B cell (primary cell): ENCODE measurements around the gene NTRK3. TPM values are rescaled to one million over a fixed set of nuclear protein-coding genes. Genes with fewer than 3 reads are reported as not detected.

ENCODE experiments used
- ATAC-seq: fragments of 200-7000 bp; cut with Tn5 transposase; one replicate; pipeline ENCODE4 v1.10.0; 2021; ENCODE audit warnings: low read depth, mild to moderate bottlenecking, moderate number of reproducible peaks, moderate library complexity
- CTCF ChIA-PET: fragments of 350-600 bp; sonication (Branson Sonifier 250); formaldehyde crosslinking; loops from one replicate; lab custom pipeline; 2021; ENCODE audit warnings: antibody characterized with exemption, inconsistent platforms; lab: Charles Lee
- POLR2A ChIA-PET: fragments of 350-600 bp; sonication (Branson Sonifier 250); formaldehyde crosslinking; loops from one replicate; lab custom pipeline; 2021; ENCODE audit warnings: antibody characterized with exemption; lab: Charles Lee
- DNase-seq: peaks from one replicate; pipeline ENCODE4 v3.0.0; 2013
- H2AFZ ChIP-seq: 2 replicates; pipeline ENCODE4 v1.6.1; 2012; ENCODE audit warnings: mild to moderate bottlenecking, low read depth, low read length; ENCODE audit not compliant: insufficient read depth, poor library complexity, severe bottlenecking
- H3K27ac ChIP-seq, 2 donors: 1 replicate in 1 of 2; 2 replicates in 1 of 2; pipeline ENCODE4 v1.5.1; 2012 to 2013; ENCODE audit warnings: low read length in 2 of 2, mild to moderate bottlenecking in 2 of 2, moderate library complexity in 1 of 2
- H3K27me3 ChIP-seq, 4 experiments: fragments of 200-600 bp in 1 of 4; sonication (generic) in 1 of 4; replicated peaks in 1 of 4; 1 replicate in 2 of 4; 2 replicates in 2 of 4; pipeline versions ENCODE4 v1.6.1 to v1.7.0; 2013 to 2016; ENCODE audit warnings: low read length in 3 of 4, mild to moderate bottlenecking in 2 of 4, mixed read lengths in 1 of 4, moderate library complexity in 1 of 4; ENCODE audit not compliant: insufficient read depth in 4 of 4, control insufficient read depth in 3 of 4; ENCODE audit errors: control extremely low read depth in 1 of 4
- H3K36me3 ChIP-seq, 2 experiments: replicated peaks in 1 of 2; 1 replicate in 1 of 2; 2 replicates in 1 of 2; pipeline versions ENCODE4 v1.6.1 to v1.7.1; 2013; ENCODE audit warnings: low read length in 1 of 2; ENCODE audit not compliant: insufficient read depth in 2 of 2, control insufficient read depth in 1 of 2; ENCODE audit errors: control extremely low read depth in 1 of 2, extremely low read depth in 1 of 2
- H3K4me1 ChIP-seq, 2 donors: fragments of 200-600 bp in 1 of 2; sonication (generic) in 1 of 2; 1 replicate in 1 of 2; 2 replicates in 1 of 2; pipeline versions ENCODE4 v1.5.1 to v1.6.1; 2013 to 2017; ENCODE audit warnings: low read length in 2 of 2; ENCODE audit not compliant: control insufficient read depth in 2 of 2, insufficient read depth in 2 of 2
- H3K4me2 ChIP-seq: replicated peaks from 2 replicates; pipeline ENCODE3; 2012; ENCODE audit warnings: mild to moderate bottlenecking, low read depth, low read length; ENCODE audit not compliant: poor library complexity, severe bottlenecking
- H3K4me3 ChIP-seq, 5 experiments: fragments of 200-600 bp in 1 of 5; sonication (generic) in 1 of 5; 1 replicate in 3 of 5; 2 replicates in 2 of 5; pipeline versions ENCODE4 v1.5.1 to v1.7.0; 2011 to 2016; ENCODE audit warnings: low read length in 4 of 5, mild to moderate bottlenecking in 4 of 5, low read depth in 2 of 5, control low read depth in 1 of 5, moderate library complexity in 1 of 5; ENCODE audit not compliant: insufficient read depth in 1 of 5; ENCODE audit errors: control extremely low read depth in 1 of 5, extremely low read depth in 1 of 5
- H3K79me2 ChIP-seq: fragments of 200-600 bp; sonication (generic); one replicate; pipeline ENCODE4 v1.6.0; 2016; ENCODE audit warnings: low read length; ENCODE audit not compliant: control insufficient read depth, insufficient read depth
- H3K9ac ChIP-seq: fragments of 200-600 bp; sonication (generic); 2 replicates; pipeline ENCODE4 v1.6.1; 2017; ENCODE audit warnings: mild to moderate bottlenecking, low read length, moderate library complexity
- H3K9me3 ChIP-seq, 3 donors: one replicate each; pipeline versions ENCODE4 v1.6.1 to v1.7.1; 2013; ENCODE audit warnings: low read length in 2 of 3; ENCODE audit not compliant: control insufficient read depth in 2 of 3, insufficient read depth in 1 of 3; ENCODE audit errors: control extremely low read depth in 1 of 3
- H4K20me1 ChIP-seq: 2 replicates; pipeline ENCODE4 v1.6.0; 2012; ENCODE audit warnings: mild to moderate bottlenecking, low read length; ENCODE audit not compliant: insufficient read depth, control insufficient read depth, poor library complexity, severe bottlenecking
- H3K27ac Mint-ChIP-seq: one replicate; pipeline ENCODE4 v1.8.0; 2021; ENCODE audit warnings: mixed read lengths
- H3K27me3 Mint-ChIP-seq: one replicate; pipeline ENCODE4 v1.8.0; 2021; ENCODE audit warnings: mixed read lengths
- H3K4me1 Mint-ChIP-seq: one replicate; pipeline ENCODE4 v1.8.0; 2021; ENCODE audit warnings: mixed read lengths
- H3K4me3 Mint-ChIP-seq: one replicate; pipeline ENCODE4 v1.8.0; 2021; ENCODE audit warnings: mixed read lengths
- H3K9me3 Mint-ChIP-seq: one replicate; pipeline ENCODE4 v1.8.0; 2022; ENCODE audit warnings: mixed read lengths; ENCODE audit not compliant: insufficient read depth
- CTCF ChIP-seq: fragments of 200-600 bp; IDR thresholded peaks from one replicate; pipeline ENCODE4 v1.8.0; 2022; ENCODE audit warnings: antibody characterized with exemption, mild to moderate bottlenecking
- EZH2 ChIP-seq: IDR thresholded peaks from 2 replicates; pipeline ENCODE4 v1.6.1; 2012; ENCODE audit warnings: borderline replicate concordance, low read depth, mild to moderate bottlenecking, moderate library complexity, low read length; ENCODE audit not compliant: insufficient read depth, poor library complexity, severe bottlenecking
- WGBS: methylation state at CpG from one replicate; pipeline ENCODE4 v1.1.5; 2013; ENCODE audit warnings: missing lambda C conversion rate; ENCODE audit not compliant: insufficient coverage; 5-methylcytosine and 5-hydroxymethylcytosine counted together
- intact Hi-C: fragments of 100-400 bp; cut with micrococcal nuclease; formaldehyde crosslinking; loops from one replicate; pipeline ENCODE4 v1.10.0; 2022
- polyA plus RNA-seq: library from polyadenylated mRNA; depleted of rRNA; stranded (reverse); fragments of >200 nt; gene quantifications from 2 replicates; pipeline ENCODE4 v1.2.3, GENCODE V29; 2012
- total RNA-seq, 2 donors: library from RNA; stranded (reverse); fragments of 120-200 nt in 1 of 2; gene quantifications; 1 replicate in 1 of 2; 2 replicates in 1 of 2; pipeline versions ENCODE4 v1.2.3 to v1.2.4, GENCODE V29; 2013 to 2022

Gene NTRK3
- total and polyA plus RNA-seq, 2 donors (not counting 1 experiment from before 2014, with no cell fraction given): not detected

GRCh38 chr15:87901008-87901407 is 355.5 kb downstream of the NTRK3 start:
- Histone ChIP-seq H3K4me2 (no peak overlapping the region), H3K27ac (no peak overlapping the region), H3K4me3 (no peak overlapping the region), H3K27me3 (no peaks in the 10 kb centered on the region), H3K79me2 (no peaks in the 10 kb centered on the region), H3K4me1 (no peaks in the 10 kb centered on the region), H3K9me3 (peaks cover 0 to 3% (median 0%) of the 10 kb centered on the region in 3 donors), H3K36me3 (no peaks in the 10 kb centered on the region), H3K9ac (no peak overlapping the region), H4K20me1 (no peaks in the 10 kb centered on the region), H2AFZ (no peak overlapping the region)
- Mint-ChIP-seq H3K27ac (no peak overlapping the region), H3K4me3 (no peak overlapping the region), H3K4me1 (no peaks in the 10 kb centered on the region), H3K9me3 (peaks cover 1% of the 10 kb centered on the region), H3K27me3 (no peaks in the 10 kb centered on the region)
- POLR2A ChIA-PET: no interaction called here
- CTCF ChIA-PET: no interaction called here
- WGBS: no CpG with 5 or more reads among the region's 1 CpG
- intact Hi-C loops: no loop called here
- TF ChIP-seq EZH2 (no peak), CTCF (no peak)
- ATAC-seq (no peak), DNase-seq (no peak)

- Histone ChIP-seq H3K9me3 (peaks cover 0 to 3% (median 0%) of the 10 kb centered on the region in 3 donors), H3K4me2 (no peak overlapping the region), H3K4me1 (no peaks in the 10 kb centered on the region), H3K36me3 (no peaks in the 10 kb centered on the region), H4K20me1 (no peaks in the 10 kb centered on the region), H3K27ac (no peak overlapping the region), H3K27me3 (no peaks in the 10 kb centered on the region), H3K79me2 (no peaks in the 10 kb centered on the region), H3K4me3 (no peak overlapping the region), H3K9ac (no peak overlapping the region), H2AFZ (no peak overlapping the region)
- ChIA-PET POLR2A (no interaction called here), CTCF (no interaction called here)
- H3K27me3 Mint-ChIP-seq: no peaks in the 10 kb centered on the region
- peaks cover 2% of the 10 kb centered on the region for H3K9me3 Mint-ChIP-seq
- DNase-seq (no peak), ATAC-seq (no peak)
- H3K27ac Mint-ChIP-seq: no peak overlapping the region
- intact Hi-C loops: no loop called here
- TF ChIP-seq CTCF: no peak
- 100% methylated on average over 2 of the region's 4 CpGs for WGBS
- H3K4me3 Mint-ChIP-seq: no peak overlapping the region
- no peaks in the 10 kb centered on the region for H3K4me1 Mint-ChIP-seq
Observed at GRCh38 chr15:87896936-87897335, 359.6 kb downstream of the NTRK3 start.
